Mucosa of descending colon (tissue), 3 donors: Measurements from ENCODE around the gene EDN3. TPM values are rescaled to one million over a fixed set of nuclear protein-coding genes. Genes with fewer than 3 reads are reported as not detected.
"Not testable (repeated sequence)": the region's sequence is repeated elsewhere in the genome, so short reads cannot be mapped to it uniquely, and the experiment has no call there.

Source experiments
- ATAC-seq: fragments of 200-7000 bp; cut with Tn5 transposase; one replicate; pipeline ENCODE4 v1.9.1; 2020; ENCODE audit warnings: mild to moderate bottlenecking, moderate library complexity
- DNase-seq, 3 donors: peaks; one replicate each; pipeline ENCODE4 v3.0.0-alpha.2; 2020
- H3K36me3 ChIP-seq: fragments of 200-600 bp; one replicate; pipeline ENCODE4 v1.8.0; 2021; ENCODE audit warnings: low read depth, mild to moderate bottlenecking
- H3K4me1 ChIP-seq: fragments of 200-600 bp; one replicate; pipeline ENCODE4 v1.8.0; 2021; ENCODE audit warnings: low read depth, mild to moderate bottlenecking
- H3K4me3 ChIP-seq: fragments of 200-600 bp; one replicate; pipeline ENCODE4 v1.8.0; 2021; ENCODE audit warnings: mild to moderate bottlenecking
- H3K9me3 ChIP-seq: fragments of 200-600 bp; one replicate; pipeline ENCODE4 v1.8.0; 2021; ENCODE audit warnings: mild to moderate bottlenecking
- CTCF ChIP-seq: fragments of 200-600 bp; IDR thresholded peaks from one replicate; pipeline ENCODE4 v1.8.0; 2022; ENCODE audit warnings: antibody characterized with exemption, mild to moderate bottlenecking
- intact Hi-C, 2 donors: fragments of 100-400 bp; cut with DNase I in 1 of 2; cut with micrococcal nuclease in 1 of 2; formaldehyde crosslinking; loops; one replicate each; pipeline versions ENCODE4 v1.11.0 to v1.11.1; 2022; cut with DNase I, micrococcal nuclease
- total RNA-seq, 3 donors: library from RNA; stranded (reverse); fragmentation: NEBNext Ultra II Directional in 2 of 3; extraction: Animal tissue kit (Norgen Biotek cat#: 25700) in 2 of 3; gene quantifications; one replicate each; pipeline versions ENCODE4 v1.2.1 to v1.2.4, GENCODE V29; 2021 to 2023
- donor health status: DM: no; HTN: no; CAD: no; lungs with moderate emphysema.
- donor health status: DM: no; HTN: no; CAD: no.
- donor health status: DM: no; HTN: yes; CAD: no.

EDN3 gene
- total RNA-seq, 3 donors from 2014 or later: 34.3 to 80.4 (median 51.1) TPM

GRCh38 chr20:59335377-59335776, 35.0 kb downstream of the EDN3 start:
- no peaks in the 10 kb centered on the region for H3K9me3 ChIP-seq
- peaks cover 21% of the 10 kb centered on the region for H3K4me1 ChIP-seq
- no peak overlapping the region for H3K4me3 ChIP-seq
- ATAC-seq: no peak
- no peaks in the 10 kb centered on the region for H3K36me3 ChIP-seq
- no peak for DNase-seq
- intact Hi-C loops: no loop called here
- TF ChIP-seq CTCF: no peak

DNA sequence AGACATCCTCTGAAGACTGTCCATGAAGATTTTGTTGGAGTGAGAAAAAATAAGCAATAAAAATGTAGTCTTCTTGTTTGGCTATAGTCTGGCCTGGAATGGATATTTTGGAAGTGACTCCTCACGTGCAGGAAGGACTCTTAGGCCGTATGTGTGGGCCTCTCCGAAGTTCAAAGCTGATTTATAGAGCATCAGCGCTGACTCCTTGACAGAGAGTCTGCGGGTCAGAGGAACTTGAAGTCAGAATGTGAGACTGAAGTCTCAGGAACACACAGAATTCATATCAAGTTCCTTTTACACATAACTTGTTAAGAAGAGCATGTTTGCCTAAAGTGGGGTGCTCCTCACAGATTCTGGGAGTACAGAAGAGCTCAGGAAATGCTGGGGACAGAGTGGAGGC, 36.1 kb downstream of the EDN3 start:
- no peak for ATAC-seq

DNA sequence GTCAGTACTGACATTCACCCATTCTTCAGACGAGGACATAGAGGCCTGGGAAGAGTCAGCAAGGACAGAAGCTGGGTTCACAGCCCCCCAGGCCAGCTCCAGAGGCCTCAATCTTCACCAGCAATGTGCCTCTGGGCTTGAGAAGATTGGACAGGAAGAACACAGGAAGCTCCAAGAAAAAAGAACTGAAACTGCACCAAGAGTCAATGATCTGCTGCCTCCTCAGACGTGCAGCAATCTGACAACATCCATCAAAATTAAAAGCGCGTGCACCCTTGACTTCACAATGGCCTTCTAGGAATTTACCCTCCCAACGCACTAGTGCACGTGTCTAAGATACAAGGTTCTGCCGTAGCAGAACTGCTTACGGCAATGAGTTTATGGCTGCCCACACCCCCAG, 38.0 kb downstream of the EDN3 start:
- DNase-seq, H3K4me3 ChIP-seq, H3K9me3 ChIP-seq, ATAC-seq, intact Hi-C loops, H3K36me3 ChIP-seq: not testable (repeated sequence)
- H3K4me1 ChIP-seq: peaks cover 10% of the 10 kb centered on the region

More for the DNA sequence above, 36.1 kb downstream of the EDN3 start:
- Histone ChIP-seq H3K4me1 (peaks cover 12% of the 10 kb centered on the region), H3K36me3 (no peaks in the 10 kb centered on the region), H3K4me3 (no peak overlapping the region), H3K9me3 (no peaks in the 10 kb centered on the region)
- intact Hi-C loops: no loop called here
- no peak for DNase-seq
- no peak for TF ChIP-seq CTCF

DNA sequence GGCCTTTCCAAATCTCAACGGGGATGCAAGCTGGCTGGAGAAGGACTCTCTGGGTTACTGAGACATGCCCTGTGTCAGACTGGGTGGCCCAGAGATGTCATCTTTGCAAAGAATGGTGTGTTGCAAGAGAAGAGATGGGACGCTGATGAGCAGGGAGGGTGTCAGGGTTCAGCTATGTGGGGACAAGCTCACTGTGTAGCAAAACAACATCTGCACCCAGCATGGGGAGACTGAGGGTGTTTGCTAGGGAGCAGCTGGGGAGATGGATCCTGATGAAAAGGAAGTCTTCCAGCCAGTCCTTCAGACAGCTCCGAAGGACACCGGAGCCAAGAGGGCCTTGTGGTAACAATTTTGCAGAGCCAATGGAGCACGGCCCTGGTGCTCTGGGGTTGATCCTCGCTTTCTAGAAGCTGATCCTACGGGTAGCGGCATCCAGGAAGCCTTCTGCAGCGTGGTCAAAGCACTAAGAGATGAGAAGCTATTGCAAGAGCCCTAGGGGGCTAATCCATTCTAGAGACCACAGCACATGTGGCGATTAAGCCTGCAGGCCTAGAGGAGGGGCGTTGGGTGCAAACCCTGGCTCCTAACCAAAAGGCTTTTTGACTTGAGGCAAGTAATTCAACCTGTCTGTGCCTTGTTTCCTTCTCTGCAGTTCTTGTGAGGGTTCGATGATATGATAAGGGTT, 39.9 kb downstream of the EDN3 start:
- intact Hi-C loops: no loop called here

GRCh38 chr20:59341285-59342022, 41.0 kb downstream of the EDN3 start:
- intact Hi-C loops, H3K4me3 ChIP-seq, ATAC-seq, H3K36me3 ChIP-seq, DNase-seq, H3K9me3 ChIP-seq: not testable (repeated sequence)
- H3K4me1 ChIP-seq: peaks cover 10% of the 10 kb centered on the region

More for the DNA sequence above, 39.9 kb downstream of the EDN3 start:
- TF ChIP-seq CTCF: no peak
- H3K36me3 ChIP-seq: no peaks in the 10 kb centered on the region
- H3K9me3 ChIP-seq: no peaks in the 10 kb centered on the region
- DNase-seq (no peak), ATAC-seq (no peak)
- peaks cover 10% of the 10 kb centered on the region for H3K4me1 ChIP-seq
- no peak overlapping the region for H3K4me3 ChIP-seq

DNA sequence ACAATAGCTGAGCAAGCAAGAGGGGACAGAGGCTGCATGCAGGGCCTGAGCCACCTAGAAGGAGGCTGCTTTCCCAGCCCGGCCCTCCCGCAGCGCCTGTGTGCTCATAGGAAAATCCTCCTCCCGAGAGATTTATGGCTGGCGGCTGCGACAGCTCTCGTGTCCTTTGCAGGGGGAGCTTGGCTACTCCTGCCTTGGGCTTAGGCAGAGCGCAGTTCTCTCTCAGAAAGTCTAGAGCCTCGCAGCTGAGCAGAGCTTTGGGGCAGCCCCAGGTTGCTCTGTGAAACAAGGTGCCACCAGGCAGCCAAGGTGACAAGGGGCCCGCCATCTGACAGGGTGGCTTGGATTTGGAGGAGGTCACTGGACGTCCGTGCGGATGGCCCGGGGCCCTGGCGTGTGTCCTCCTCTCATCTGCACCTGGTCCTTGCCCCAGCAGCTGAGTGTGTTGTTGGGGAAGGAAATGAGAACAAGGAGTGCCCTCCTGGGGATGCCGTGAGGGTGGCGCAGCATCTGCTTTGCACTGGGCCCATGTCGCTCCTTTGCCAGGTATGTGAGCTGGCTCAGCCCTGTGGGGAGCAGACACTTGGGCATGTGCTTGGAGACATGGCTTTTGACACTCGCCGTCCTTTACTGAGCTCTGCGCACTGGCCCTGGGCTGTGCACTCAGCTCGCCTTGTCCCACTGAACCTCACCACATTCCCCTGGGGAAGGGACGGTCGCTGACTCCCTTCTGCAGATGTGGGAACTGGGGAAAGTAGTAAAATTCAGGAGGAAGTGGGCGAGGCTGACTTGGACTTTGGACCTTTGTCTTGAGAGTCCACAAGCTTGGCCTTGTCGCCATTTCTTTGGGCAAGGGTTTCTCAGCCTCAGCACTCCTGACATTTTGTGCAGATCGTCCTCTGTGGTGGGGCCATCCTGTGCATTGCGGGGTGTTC, 41.9 kb downstream of the EDN3 start:
- no peaks in the 10 kb centered on the region for H3K36me3 ChIP-seq
- H3K4me3 ChIP-seq: no peak overlapping the region
- intact Hi-C loops: no loop called here
- no peak for TF ChIP-seq CTCF
- ATAC-seq: peak; percentile 58
- no peaks in the 10 kb centered on the region for H3K9me3 ChIP-seq
- DNase-seq: peak in 2 of 3 donors; percentile 21 to 36
- H3K4me1 ChIP-seq: peaks cover 10% of the 10 kb centered on the region
